Activated CD4-positive, alpha-beta memory T cell treated with anti-CD3 and anti-CD28 coated beads, Interleukin-2, amount 10 ng/mL, durations not matched to agents 7 days and 5 days (primary cell): Measurements from ENCODE around the gene ZNG1A. TPM values are rescaled to one million over a fixed set of nuclear protein-coding genes. Genes with fewer than 3 reads are reported as not detected.
"Not testable (repeated sequence)": the region's sequence is repeated elsewhere in the genome, so short reads cannot be mapped to it uniquely, and the experiment has no call there.

Experiments used
- CTCF ChIA-PET: fragments of 350-600 bp; sonication (Branson Sonifier 250); formaldehyde crosslinking; loops from one replicate; lab custom pipeline; 2021; ENCODE audit warnings: antibody characterized with exemption, inconsistent platforms; lab: Charles Lee
- POLR2A ChIA-PET: fragments of 350-600 bp; sonication (Branson Sonifier 250); formaldehyde crosslinking; loops from one replicate; lab custom pipeline; 2021; ENCODE audit warnings: antibody characterized with exemption; lab: Charles Lee
- DNase-seq: peaks from one replicate; pipeline ENCODE4 v3.0.0-alpha.2; 2020
- H3K27ac Mint-ChIP-seq: one replicate; pipeline ENCODE4 v1.8.0; 2021; ENCODE audit warnings: mild to moderate bottlenecking, mixed read lengths
- H3K27me3 Mint-ChIP-seq: one replicate; pipeline ENCODE4 v1.8.0; 2021; ENCODE audit warnings: mixed read lengths
- H3K36me3 Mint-ChIP-seq: one replicate; pipeline ENCODE4 v1.8.0; 2021; ENCODE audit warnings: low read depth, mixed read lengths
- H3K4me1 Mint-ChIP-seq: one replicate; pipeline ENCODE4 v1.8.0; 2021; ENCODE audit warnings: mixed read lengths
- H3K4me3 Mint-ChIP-seq: one replicate; pipeline ENCODE4 v1.8.0; 2021; ENCODE audit warnings: mild to moderate bottlenecking, mixed read lengths
- H3K9me3 Mint-ChIP-seq: one replicate; pipeline ENCODE4 v1.8.0; 2021; ENCODE audit warnings: mixed read lengths
- total RNA-seq, 2 experiments: library from RNA; stranded (reverse); gene quantifications; one replicate each; pipeline ENCODE4 v1.2.3, GENCODE V29; 2021

ZNG1A gene
- total RNA-seq: 10 to 100 TPM; 25.0 to 25.4 TPM

- peaks cover 17% of the 10 kb centered on the region for H3K4me1 Mint-ChIP-seq
- CTCF ChIA-PET, H3K36me3 Mint-ChIP-seq, H3K27me3 Mint-ChIP-seq, POLR2A ChIA-PET, H3K9me3 Mint-ChIP-seq: not testable (repeated sequence)
- DNase-seq: peak; percentile 91
- H3K27ac Mint-ChIP-seq: peak within 1 kb of the TSS; percentile 76
- H3K4me3 Mint-ChIP-seq: peak within 1 kb of the TSS; percentile 79
These were observed at the start of gene ZNG1A for GRCh38 chr9:178970-179383. Gene ZNG1A (minus strand): TSS chr9:179056. CDS start chr9:178969, 87 bp downstream.

- Mint-ChIP-seq H3K4me1 (peaks cover 30% of the 10 kb centered on the region), H3K9me3 (peaks cover 15% of the 10 kb centered on the region), H3K27me3 (no peaks in the 10 kb centered on the region), H3K4me3 (no peak overlapping the region), H3K36me3 (peaks cover 47% of the 10 kb centered on the region), H3K27ac (no peak overlapping the region)
- no peak for DNase-seq
- ChIA-PET CTCF (no interaction called here), POLR2A (interaction anchor here (1.6 to 2.6 kb wide), 3 partner anchors 10 to 46 kb away, joined by 5 to 13 read pairs (median 6); partner anchors contain the start of gene DOCK8)
These were observed 49.0 kb upstream of the ZNG1A start for GRCh38 chr9:227860-228259.

- Mint-ChIP-seq H3K4me1 (peaks cover 49% of the 10 kb centered on the region), H3K4me3 (peak overlapping the region; percentile 49), H3K9me3 (peaks cover 15% of the 10 kb centered on the region), H3K36me3 (peaks cover 44% of the 10 kb centered on the region), H3K27ac (no peak overlapping the region), H3K27me3 (no peaks in the 10 kb centered on the region)
- CTCF ChIA-PET: interaction anchor here (1.3 kb wide), 1 partner anchor 10 kb away, joined by 3 read pairs; the partner anchor contains the start of gene DOCK8
- POLR2A ChIA-PET: interaction anchor here (3.9 to 8.8 kb wide), 3 partner anchors 9 to 53 kb away, joined by 34 to 197 read pairs (median 68); partner anchors contain the start of gene DOCK8
- peak; percentile 34 for DNase-seq
These were observed 46.0 kb upstream of the ZNG1A start for GRCh38 chr9:224582-225520.

GRCh38 chr9:224026-224425 is 45.2 kb upstream of the ZNG1A start:
- DNase-seq: no peak
- CTCF ChIA-PET: interaction anchor here (1.3 to 3.2 kb wide), 2 partner anchors 10 to 14 kb away, joined by 3 to 17 read pairs; partner anchors contain the start of gene DOCK8
- Mint-ChIP-seq H3K4me1 (peaks cover 49% of the 10 kb centered on the region), H3K9me3 (peaks cover 9% of the 10 kb centered on the region), H3K4me3 (peak overlapping the region; percentile 49), H3K27me3 (no peaks in the 10 kb centered on the region), H3K36me3 (peaks cover 41% of the 10 kb centered on the region), H3K27ac (no peak overlapping the region)
- POLR2A ChIA-PET: interaction anchor here (2.6 to 8.8 kb wide), 4 partner anchors 9 to 53 kb away, joined by 21 to 197 read pairs (median 51); partner anchors contain the start of gene DOCK8

GRCh38 chr9:223152-223551 is 44.3 kb upstream of the ZNG1A start:
- Mint-ChIP-seq H3K27ac (no peak overlapping the region), H3K9me3 (peaks cover 6% of the 10 kb centered on the region), H3K36me3 (peaks cover 40% of the 10 kb centered on the region), H3K4me3 (peak overlapping the region; percentile 62), H3K4me1 (peaks cover 50% of the 10 kb centered on the region), H3K27me3 (no peaks in the 10 kb centered on the region)
- ChIA-PET CTCF (interaction anchor here (1.3 to 3.2 kb wide), 3 partner anchors 9 to 50 kb away, joined by 3 to 17 read pairs (median 12); partner anchors contain the start of gene DOCK8), POLR2A (interaction anchor here (0.9 to 8.8 kb wide), 5 partner anchors 8 to 54 kb away, joined by 3 to 197 read pairs (median 34); partner anchors contain the start of gene DOCK8)
- DNase-seq: no peak

- H3K27ac Mint-ChIP-seq: no peak overlapping the region
- no peaks in the 10 kb centered on the region for H3K9me3 Mint-ChIP-seq
- H3K4me1 Mint-ChIP-seq: peaks cover 48% of the 10 kb centered on the region
- H3K4me3 Mint-ChIP-seq: peak overlapping the region; percentile 62
- CTCF ChIA-PET: interaction anchor here (0.8 to 3.2 kb wide), 6 partner anchors 16 to 56 kb away, joined by 3 to 17 read pairs (median 4); no protein-coding TSS in a partner anchor
- DNase-seq: peak; percentile 59
- POLR2A ChIA-PET: interaction anchor here (0.7 to 8.8 kb wide), 9 partner anchors 7 to 1795 kb away, joined by 3 to 197 read pairs (median 5); partner anchors contain the start of gene DOCK8
- peaks cover 37% of the 10 kb centered on the region for H3K36me3 Mint-ChIP-seq
- H3K27me3 Mint-ChIP-seq: no peaks in the 10 kb centered on the region
These were observed 43.3 kb upstream of the ZNG1A start for GRCh38 chr9:221989-222776.

- peak overlapping the region; percentile 88 for H3K27ac Mint-ChIP-seq
- CTCF ChIA-PET: interaction anchor here (1.9 kb wide), 1 partner anchor 53 kb away, joined by 6 read pairs; no protein-coding TSS in a partner anchor
- H3K27me3 Mint-ChIP-seq: no peaks in the 10 kb centered on the region
- no peak for DNase-seq
- H3K4me3 Mint-ChIP-seq: peak overlapping the region; percentile 12
- peaks cover 53% of the 10 kb centered on the region for H3K4me1 Mint-ChIP-seq
- H3K36me3 Mint-ChIP-seq: peaks cover 49% of the 10 kb centered on the region
- H3K9me3 Mint-ChIP-seq: no peaks in the 10 kb centered on the region
- POLR2A ChIA-PET: interaction anchor here (1.5 to 8.8 kb wide), 4 partner anchors 9 to 77 kb away, joined by 3 to 197 read pairs (median 36); no protein-coding TSS in a partner anchor
These were observed 41.0 kb upstream of the ZNG1A start for GRCh38 chr9:219670-220365.

GRCh38 chr9:219036-219435 is 40.2 kb upstream of the ZNG1A start:
- DNase-seq, H3K9me3 Mint-ChIP-seq, H3K27me3 Mint-ChIP-seq, H3K27ac Mint-ChIP-seq, H3K4me3 Mint-ChIP-seq: not testable (repeated sequence)
- Mint-ChIP-seq H3K4me1 (peaks cover 57% of the 10 kb centered on the region), H3K36me3 (peaks cover 49% of the 10 kb centered on the region)
- POLR2A ChIA-PET: interaction anchor here (1.6 to 8.8 kb wide), 3 partner anchors 18 to 77 kb away, joined by 3 to 197 read pairs (median 68); no protein-coding TSS in a partner anchor
- CTCF ChIA-PET: interaction anchor here (0.9 to 1.9 kb wide), 2 partner anchors 25 to 54 kb away, joined by 3 to 6 read pairs; no protein-coding TSS in a partner anchor

GRCh38 chr9:217950-218349 is 39.1 kb upstream of the ZNG1A start:
- Mint-ChIP-seq H3K36me3 (peaks cover 45% of the 10 kb centered on the region), H3K4me3 (peak overlapping the region; percentile 88), H3K27me3 (no peaks in the 10 kb centered on the region), H3K27ac (no peak overlapping the region), H3K4me1 (peaks cover 54% of the 10 kb centered on the region), H3K9me3 (no peaks in the 10 kb centered on the region)
- no peak for DNase-seq
- CTCF ChIA-PET: interaction anchor here (1.2 to 3.9 kb wide), 3 partner anchors 25 to 60 kb away, joined by 3 to 16 read pairs (median 6); no protein-coding TSS in a partner anchor
- POLR2A ChIA-PET: interaction anchor here (1.4 to 5.3 kb wide), 4 partner anchors 11 to 62 kb away, joined by 4 to 195 read pairs (median 110); no protein-coding TSS in a partner anchor

GRCh38 chr9:216866-217265 is 38.0 kb upstream of the ZNG1A start:
- Mint-ChIP-seq H3K9me3 (no peaks in the 10 kb centered on the region), H3K4me1 (peaks cover 44% of the 10 kb centered on the region), H3K36me3 (peaks cover 40% of the 10 kb centered on the region), H3K4me3 (peak overlapping the region; percentile 88), H3K27ac (peak overlapping the region; percentile 44), H3K27me3 (no peaks in the 10 kb centered on the region)
- DNase-seq: no peak
- CTCF ChIA-PET: interaction anchor here (0.9 to 4.7 kb wide), 9 partner anchors 26 to 100 kb away, joined by 3 to 28 read pairs (median 6); no protein-coding TSS in a partner anchor
- POLR2A ChIA-PET: interaction anchor here (1.1 to 5.3 kb wide), 8 partner anchors 7 to 71 kb away, joined by 3 to 195 read pairs (median 32); no protein-coding TSS in a partner anchor

GRCh38 chr9:215631-216155 is 36.8 kb upstream of the ZNG1A start:
- DNase-seq: no peak
- H3K36me3 Mint-ChIP-seq: peaks cover 36% of the 10 kb centered on the region
- POLR2A ChIA-PET: interaction anchor here (0.6 to 5.3 kb wide), 21 partner anchors 8 to 134 kb away, joined by 3 to 195 read pairs (median 7); no protein-coding TSS in a partner anchor

More at GRCh38 chr9:215631-216155, 36.8 kb upstream of the ZNG1A start:
- Mint-ChIP-seq H3K9me3 (no peaks in the 10 kb centered on the region), H3K27me3 (no peaks in the 10 kb centered on the region), H3K27ac (peak overlapping the region; percentile 89), H3K4me1 (peaks cover 38% of the 10 kb centered on the region), H3K4me3 (peak overlapping the region; percentile 88)
- CTCF ChIA-PET: interaction anchor here (0.7 to 4.7 kb wide), 13 partner anchors 13 to 678 kb away, joined by 3 to 28 read pairs (median 6); no protein-coding TSS in a partner anchor
